CD4-positive, alpha-beta T cell (primary cell): Measurements from ENCODE around the gene GRID1. TPM values are rescaled to one million over a fixed set of nuclear protein-coding genes. Genes with fewer than 3 reads are reported as not detected.

Experiments used
- ATAC-seq: fragments of 200-7000 bp; cut with Tn5 transposase; one replicate; pipeline ENCODE4 v1.10.0; 2022; ENCODE audit warnings: mild to moderate bottlenecking; ENCODE audit not compliant: poor library complexity
- CTCF ChIA-PET: fragments of 350-600 bp; sonication (Branson Sonifier 250); formaldehyde crosslinking; loops from one replicate; lab custom pipeline; 2021; ENCODE audit warnings: antibody characterized with exemption, inconsistent platforms; lab: Charles Lee
- POLR2A ChIA-PET: fragments of 350-600 bp; sonication (Branson Sonifier 250); formaldehyde crosslinking; loops from one replicate; lab custom pipeline; 2021; ENCODE audit warnings: antibody characterized with exemption, inconsistent platforms; lab: Charles Lee
- DNase-seq, 14 experiments: peaks; one replicate each; pipeline ENCODE4 v3.0.0-alpha.2; 2013 to 2020; ENCODE audit warnings: mixed read lengths in 2 of 14
- H3K27ac ChIP-seq, 2 donors: one replicate each; pipeline versions ENCODE4 v1.5.1 to v1.7.0; 2013; ENCODE audit warnings: low read length in 2 of 2, low read depth in 1 of 2, mild to moderate bottlenecking in 1 of 2
- H3K27me3 ChIP-seq, 2 experiments: 1 replicate in 1 of 2; 2 replicates in 1 of 2; pipeline versions ENCODE4 v1.6.1 to v1.7.0; 2013; ENCODE audit warnings: low read length in 2 of 2, control low read depth in 1 of 2, mild to moderate bottlenecking in 1 of 2, moderate library complexity in 1 of 2; ENCODE audit not compliant: insufficient read depth in 2 of 2, control insufficient read depth in 1 of 2
- H3K36me3 ChIP-seq: one replicate; pipeline ENCODE4 v1.6.1; 2013; ENCODE audit warnings: low read length, control low read depth; ENCODE audit not compliant: insufficient read depth
- H3K4me1 ChIP-seq: one replicate; pipeline ENCODE4 v1.6.1; 2013; ENCODE audit warnings: low read length, control low read depth; ENCODE audit not compliant: insufficient read depth
- H3K4me3 ChIP-seq: one replicate; pipeline ENCODE4 v1.5.1; 2013; ENCODE audit warnings: mild to moderate bottlenecking, low read length, moderate library complexity
- H3K9me3 ChIP-seq, 2 experiments: 1 replicate in 1 of 2; 2 replicates in 1 of 2; pipeline versions ENCODE4 v1.6.1 to v1.7.0; 2013; ENCODE audit warnings: low read length in 2 of 2, mild to moderate bottlenecking in 2 of 2, control low read depth in 1 of 2, moderate library complexity in 1 of 2; ENCODE audit not compliant: control insufficient read depth in 1 of 2, insufficient read depth in 1 of 2
- H3K27ac Mint-ChIP-seq: one replicate; pipeline ENCODE4 v1.8.0; 2020; ENCODE audit warnings: mixed read lengths
- H3K27me3 Mint-ChIP-seq: one replicate; pipeline ENCODE4 v1.8.0; 2021; ENCODE audit warnings: mixed read lengths
- H3K36me3 Mint-ChIP-seq: one replicate; pipeline ENCODE4 v1.8.0; 2021; ENCODE audit warnings: low read depth, mixed read lengths
- H3K4me1 Mint-ChIP-seq: one replicate; pipeline ENCODE4 v1.8.0; 2021; ENCODE audit warnings: low read depth, mixed read lengths
- H3K4me3 Mint-ChIP-seq: one replicate; pipeline ENCODE4 v1.8.0; 2020; ENCODE audit warnings: mild to moderate bottlenecking, mixed read lengths
- H3K9me3 Mint-ChIP-seq: one replicate; pipeline ENCODE4 v1.8.0; 2020; ENCODE audit warnings: mixed read lengths
- intact Hi-C, 2 experiments: fragments of 100-400 bp; cut with DNase I in 1 of 2; cut with micrococcal nuclease in 1 of 2; formaldehyde crosslinking; loops; one replicate each; pipeline versions ENCODE4 v1.15.1 to v1.9.0; 2023 to 2025; cut with DNase I, micrococcal nuclease
- total RNA-seq, 174 experiments: library from RNA in 2 of 174; stranded (reverse) in 2 of 174; gene quantifications; one replicate each; pipeline ENCODE4 v1.2.3 and lab custom pipeline; 2021 to 2026
- TF ChIP-seq, protein P1 (sequence below): fragments of 200-600 bp; IDR thresholded peaks from one replicate; pipeline ENCODE4 v1.8.0; 2022; ENCODE audit warnings: antibody characterized with exemption, mild to moderate bottlenecking

GRID1 gene
- total RNA-seq, 2 experiments from 2014 or later, result not detected

DNA sequence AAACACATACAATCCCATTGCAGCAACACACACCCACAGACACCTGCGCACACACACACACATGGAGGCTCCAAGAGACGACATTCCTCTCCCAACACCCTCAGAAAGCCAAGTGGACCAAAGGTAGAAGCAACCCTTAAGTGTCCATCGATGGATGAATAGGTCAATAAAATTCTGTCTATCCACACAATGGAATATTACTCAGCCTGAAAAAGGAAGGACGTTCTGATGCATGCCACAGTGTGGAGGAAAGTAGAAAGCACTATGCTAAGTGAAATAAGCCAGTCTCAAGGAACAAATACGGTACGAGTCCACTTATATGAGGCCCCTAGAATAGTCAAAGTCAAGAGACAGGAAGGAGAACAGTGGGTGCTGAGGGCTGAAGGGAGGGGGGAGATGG lies 174.4 kb downstream of the GRID1 start:
- H3K9me3 Mint-ChIP-seq, result no peaks in the 10 kb centered on the region
- H3K4me1 Mint-ChIP-seq, result no peaks in the 10 kb centered on the region
- POLR2A ChIA-PET, result no interaction called here

DNA sequence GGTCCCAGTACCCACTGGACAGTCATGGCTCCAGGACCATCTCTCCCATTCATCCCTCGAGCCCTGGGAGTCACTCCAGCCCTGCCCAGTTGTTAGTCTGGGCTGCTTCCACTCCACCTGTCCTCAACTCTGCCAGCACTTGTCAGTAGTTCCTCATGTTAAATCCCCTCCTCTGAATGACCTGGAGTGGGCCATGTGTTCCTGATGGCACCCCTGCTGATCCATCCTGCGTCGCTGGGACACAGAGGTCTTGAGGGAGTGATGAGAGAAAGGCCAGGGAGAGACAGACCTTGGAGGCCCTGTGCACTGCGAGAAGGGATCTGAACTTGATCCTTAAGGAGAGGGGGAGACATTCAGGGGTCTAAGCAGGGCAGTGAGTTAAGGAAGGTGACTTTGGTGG lies 174.9 kb downstream of the GRID1 start:
- Mint-ChIP-seq H3K9me3 (no peaks in the 10 kb centered on the region), H3K4me1 (no peaks in the 10 kb centered on the region), H3K4me3 (no peak overlapping the region), H3K27me3 (peaks cover 18% of the 10 kb centered on the region), H3K27ac (no peak overlapping the region), H3K36me3 (no peaks in the 10 kb centered on the region)
- Histone ChIP-seq H3K4me3 (no peak overlapping the region), H3K27me3 (peaks cover 0 to 5% of the 10 kb centered on the region in 2 experiments), H3K4me1 (no peaks in the 10 kb centered on the region), H3K9me3 (peaks cover 0 to 6% of the 10 kb centered on the region in 2 experiments), H3K27ac (no peak overlapping the region), H3K36me3 (no peaks in the 10 kb centered on the region)
- POLR2A ChIA-PET, result no interaction called here
- peak in 1 of 14 experiments; percentile 10 for DNase-seq
- CTCF ChIA-PET, result no interaction called here
- TF ChIP-seq, protein P1, sequence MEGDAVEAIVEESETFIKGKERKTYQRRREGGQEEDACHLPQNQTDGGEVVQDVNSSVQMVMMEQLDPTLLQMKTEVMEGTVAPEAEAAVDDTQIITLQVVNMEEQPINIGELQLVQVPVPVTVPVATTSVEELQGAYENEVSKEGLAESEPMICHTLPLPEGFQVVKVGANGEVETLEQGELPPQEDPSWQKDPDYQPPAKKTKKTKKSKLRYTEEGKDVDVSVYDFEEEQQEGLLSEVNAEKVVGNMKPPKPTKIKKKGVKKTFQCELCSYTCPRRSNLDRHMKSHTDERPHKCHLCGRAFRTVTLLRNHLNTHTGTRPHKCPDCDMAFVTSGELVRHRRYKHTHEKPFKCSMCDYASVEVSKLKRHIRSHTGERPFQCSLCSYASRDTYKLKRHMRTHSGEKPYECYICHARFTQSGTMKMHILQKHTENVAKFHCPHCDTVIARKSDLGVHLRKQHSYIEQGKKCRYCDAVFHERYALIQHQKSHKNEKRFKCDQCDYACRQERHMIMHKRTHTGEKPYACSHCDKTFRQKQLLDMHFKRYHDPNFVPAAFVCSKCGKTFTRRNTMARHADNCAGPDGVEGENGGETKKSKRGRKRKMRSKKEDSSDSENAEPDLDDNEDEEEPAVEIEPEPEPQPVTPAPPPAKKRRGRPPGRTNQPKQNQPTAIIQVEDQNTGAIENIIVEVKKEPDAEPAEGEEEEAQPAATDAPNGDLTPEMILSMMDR, result no peak
- ATAC-seq, result no peak
- intact Hi-C loops, result no loop called here

More for the DNA sequence above, 174.4 kb downstream of the GRID1 start:
- no peak overlapping the region for H3K4me3 ChIP-seq
- Mint-ChIP-seq H3K4me3 (no peak overlapping the region), H3K27ac (no peak overlapping the region), H3K36me3 (no peaks in the 10 kb centered on the region), H3K27me3 (peaks cover 18% of the 10 kb centered on the region)
- CTCF ChIA-PET, result no interaction called here
- ATAC-seq (no peak), DNase-seq (no peak)
- no peak overlapping the region for H3K27ac ChIP-seq
- peaks cover 0 to 6% of the 10 kb centered on the region in 2 experiments for H3K9me3 ChIP-seq
- intact Hi-C loops, result no loop called here
- no peaks in the 10 kb centered on the region for H3K4me1 ChIP-seq
- TF ChIP-seq, protein P1, result no peak
- H3K27me3 ChIP-seq, result peaks cover 0 to 3% of the 10 kb centered on the region in 2 experiments
- no peaks in the 10 kb centered on the region for H3K36me3 ChIP-seq

DNA sequence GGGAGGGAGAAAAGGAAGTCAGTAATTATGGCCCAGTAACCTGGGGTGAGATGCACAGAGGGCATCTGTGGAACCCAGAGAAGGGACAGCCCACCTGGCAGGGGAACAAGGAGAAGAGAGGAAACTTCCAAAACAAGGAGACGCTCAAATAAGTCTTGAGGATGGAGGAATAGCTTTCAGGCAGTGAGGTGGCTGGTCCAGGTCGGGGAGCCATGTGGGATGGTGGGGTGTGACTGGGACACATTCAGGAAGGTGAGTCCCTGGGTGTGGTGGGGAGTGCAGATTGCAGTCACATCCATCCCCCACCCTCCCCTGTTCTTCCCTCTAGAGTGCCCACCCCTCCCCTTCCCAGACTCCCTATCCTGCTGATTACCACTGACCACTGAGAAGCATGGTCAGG lies 175.4 kb downstream of the GRID1 start:
- Mint-ChIP-seq H3K27me3 (peaks cover 18% of the 10 kb centered on the region), H3K36me3 (no peaks in the 10 kb centered on the region), H3K4me3 (no peak overlapping the region), H3K4me1 (no peaks in the 10 kb centered on the region), H3K27ac (no peak overlapping the region), H3K9me3 (peaks cover 2% of the 10 kb centered on the region)
- intact Hi-C loops, result no loop called here
- no peaks in the 10 kb centered on the region for H3K36me3 ChIP-seq
- ChIA-PET CTCF (no interaction called here), POLR2A (no interaction called here)
- no peak overlapping the region for H3K4me3 ChIP-seq
- peaks cover 0 to 8% of the 10 kb centered on the region in 2 experiments for H3K27me3 ChIP-seq
- DNase-seq, result peak in 1 of 14 experiments; percentile 0
- ATAC-seq, result no peak
- peaks cover 0 to 6% of the 10 kb centered on the region in 2 experiments for H3K9me3 ChIP-seq
- H3K4me1 ChIP-seq, result no peaks in the 10 kb centered on the region
- TF ChIP-seq, protein P1, result no peak
- H3K27ac ChIP-seq, result no peak overlapping the region
